Parathyroid adenoma (tissue), 2 donors: ENCODE measurements around the gene ACER1.

Experiments used
- H2AFZ ChIP-seq: fragments of 300-600 bp; sonication (generic); one replicate; pipeline ENCODE4 v1.7.0; 2017; ENCODE audit warnings: antibody characterized with exemption, mild to moderate bottlenecking
- H3K27ac ChIP-seq: fragments of 300-600 bp; sonication (generic); one replicate; pipeline ENCODE4 v1.7.0; 2017
- H3K27me3 ChIP-seq: fragments of 300-600 bp; sonication (generic); one replicate; pipeline ENCODE4 v1.7.0; 2017; ENCODE audit warnings: low read length; ENCODE audit not compliant: control insufficient read depth, insufficient read depth
- H3K36me3 ChIP-seq: fragments of 300-600 bp; sonication (generic); one replicate; pipeline ENCODE4 v1.7.0; 2017; ENCODE audit warnings: low read length; ENCODE audit not compliant: control insufficient read depth, insufficient read depth
- H3K4me1 ChIP-seq: fragments of 300-600 bp; sonication (generic); one replicate; pipeline ENCODE4 v1.7.0; 2017; ENCODE audit warnings: control low read depth
- H3K4me2 ChIP-seq: fragments of 300-600 bp; sonication (generic); one replicate; pipeline ENCODE4 v1.7.0; 2017; ENCODE audit warnings: low read length
- H3K4me3 ChIP-seq: fragments of 300-600 bp; sonication (generic); one replicate; pipeline ENCODE4 v1.7.0; 2017; ENCODE audit warnings: low read depth, low read length
- H3K79me2 ChIP-seq: fragments of 300-600 bp; sonication (generic); one replicate; pipeline ENCODE4 v1.7.0; 2017; ENCODE audit warnings: control low read depth
- H3K9ac ChIP-seq: fragments of 300-600 bp; sonication (generic); one replicate; pipeline ENCODE4 v1.7.0; 2017; ENCODE audit warnings: mild to moderate bottlenecking
- H3K9me3 ChIP-seq: fragments of 300-600 bp; sonication (generic); one replicate; pipeline ENCODE4 v1.7.0; 2017; ENCODE audit warnings: low read length; ENCODE audit not compliant: control insufficient read depth
- TF ChIP-seq, protein P1 (sequence below): fragments of 300-600 bp; sonication (generic); IDR thresholded peaks from one replicate; pipeline ENCODE4 v1.7.0; 2017; ENCODE audit warnings: antibody characterized with exemption, mild to moderate bottlenecking
- donor health status: primary hyperparathyroidism.

Gene ACER1

DNA sequence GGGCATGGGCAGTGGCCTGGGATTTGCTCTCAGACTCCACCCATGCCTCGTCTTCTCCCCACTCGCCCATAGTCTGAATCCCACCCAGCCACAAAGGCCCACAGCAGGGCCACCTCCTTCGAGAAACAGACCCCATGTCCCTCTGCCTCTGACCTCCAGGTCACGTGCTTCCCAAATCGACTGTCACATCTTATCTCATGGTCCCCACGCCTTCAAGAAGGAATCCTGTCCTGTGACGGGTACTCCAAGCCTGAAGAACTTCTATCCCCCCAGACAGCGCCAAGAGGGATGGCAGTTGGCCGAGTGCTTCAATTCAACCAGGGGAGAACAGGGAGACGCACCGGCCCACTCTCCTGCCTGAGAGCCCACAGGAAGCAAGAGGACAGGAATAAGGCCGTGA is 70.1 kb downstream of the ACER1 start:
- peak overlapping the region; percentile 44 for H2AFZ ChIP-seq
- peaks cover 48% of the 10 kb centered on the region for H3K79me2 ChIP-seq
- TF ChIP-seq, protein P1, sequence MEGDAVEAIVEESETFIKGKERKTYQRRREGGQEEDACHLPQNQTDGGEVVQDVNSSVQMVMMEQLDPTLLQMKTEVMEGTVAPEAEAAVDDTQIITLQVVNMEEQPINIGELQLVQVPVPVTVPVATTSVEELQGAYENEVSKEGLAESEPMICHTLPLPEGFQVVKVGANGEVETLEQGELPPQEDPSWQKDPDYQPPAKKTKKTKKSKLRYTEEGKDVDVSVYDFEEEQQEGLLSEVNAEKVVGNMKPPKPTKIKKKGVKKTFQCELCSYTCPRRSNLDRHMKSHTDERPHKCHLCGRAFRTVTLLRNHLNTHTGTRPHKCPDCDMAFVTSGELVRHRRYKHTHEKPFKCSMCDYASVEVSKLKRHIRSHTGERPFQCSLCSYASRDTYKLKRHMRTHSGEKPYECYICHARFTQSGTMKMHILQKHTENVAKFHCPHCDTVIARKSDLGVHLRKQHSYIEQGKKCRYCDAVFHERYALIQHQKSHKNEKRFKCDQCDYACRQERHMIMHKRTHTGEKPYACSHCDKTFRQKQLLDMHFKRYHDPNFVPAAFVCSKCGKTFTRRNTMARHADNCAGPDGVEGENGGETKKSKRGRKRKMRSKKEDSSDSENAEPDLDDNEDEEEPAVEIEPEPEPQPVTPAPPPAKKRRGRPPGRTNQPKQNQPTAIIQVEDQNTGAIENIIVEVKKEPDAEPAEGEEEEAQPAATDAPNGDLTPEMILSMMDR, result no peak
- H3K27ac ChIP-seq, result peak overlapping the region; percentile 96
- H3K4me3 ChIP-seq, result peak overlapping the region; percentile 6
- no peak overlapping the region for H3K9ac ChIP-seq
- no peaks in the 10 kb centered on the region for H3K27me3 ChIP-seq
- peak overlapping the region; percentile 25 for H3K4me2 ChIP-seq
- no peaks in the 10 kb centered on the region for H3K9me3 ChIP-seq
- H3K36me3 ChIP-seq, result no peaks in the 10 kb centered on the region
- peaks cover 59% of the 10 kb centered on the region for H3K4me1 ChIP-seq

DNA sequence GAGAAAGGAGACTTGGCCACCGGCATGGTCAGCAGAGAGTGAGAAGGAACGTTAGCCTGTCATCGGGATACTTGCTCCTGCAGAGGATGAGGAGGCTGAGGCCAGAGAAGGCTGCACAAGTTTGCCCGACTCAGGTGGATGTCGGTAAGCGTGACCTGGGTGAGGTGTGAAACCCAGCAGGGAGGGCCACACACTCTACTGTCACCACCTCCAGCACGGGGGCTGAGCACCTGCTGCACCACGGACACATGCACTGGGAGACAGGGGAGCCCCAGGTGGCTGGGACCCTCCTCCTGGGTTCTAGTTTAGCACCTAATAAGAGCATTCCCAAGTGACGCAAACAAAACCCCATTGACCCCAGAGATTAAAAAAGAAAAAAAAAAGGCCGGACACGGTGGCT is 70.9 kb downstream of the ACER1 start:
- Histone ChIP-seq H3K36me3 (no peaks in the 10 kb centered on the region), H3K27ac (peak overlapping the region; percentile 96), H3K4me1 (peaks cover 54% of the 10 kb centered on the region), H3K9me3 (no peaks in the 10 kb centered on the region), H3K4me3 (peak overlapping the region; percentile 6), H3K4me2 (peak overlapping the region; percentile 46), H3K79me2 (peaks cover 48% of the 10 kb centered on the region), H3K27me3 (no peaks in the 10 kb centered on the region), H3K9ac (no peak overlapping the region), H2AFZ (no peak overlapping the region)
- TF ChIP-seq, protein P1, result no peak

DNA sequence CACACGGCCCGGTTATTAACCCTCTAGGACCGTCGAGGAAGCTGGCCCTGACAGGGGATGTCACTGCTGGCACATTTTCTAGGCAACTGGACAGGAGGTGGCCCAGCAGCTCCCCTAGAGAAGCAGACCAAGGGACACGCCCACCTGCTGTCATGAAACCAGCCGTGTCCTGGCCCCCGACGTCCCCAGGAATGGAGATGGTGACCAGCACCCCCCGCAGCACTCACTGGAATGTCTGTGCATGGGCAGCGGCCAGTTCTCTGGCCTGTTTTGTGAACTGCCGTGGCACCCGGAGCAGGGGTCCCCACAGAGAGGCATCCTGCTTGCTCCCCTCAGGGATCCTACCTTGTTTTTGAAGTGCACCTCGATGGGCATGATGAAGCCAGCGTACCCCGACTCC is 71.5 kb downstream of the ACER1 start:
- H3K4me1 ChIP-seq, result peaks cover 54% of the 10 kb centered on the region

DNA sequence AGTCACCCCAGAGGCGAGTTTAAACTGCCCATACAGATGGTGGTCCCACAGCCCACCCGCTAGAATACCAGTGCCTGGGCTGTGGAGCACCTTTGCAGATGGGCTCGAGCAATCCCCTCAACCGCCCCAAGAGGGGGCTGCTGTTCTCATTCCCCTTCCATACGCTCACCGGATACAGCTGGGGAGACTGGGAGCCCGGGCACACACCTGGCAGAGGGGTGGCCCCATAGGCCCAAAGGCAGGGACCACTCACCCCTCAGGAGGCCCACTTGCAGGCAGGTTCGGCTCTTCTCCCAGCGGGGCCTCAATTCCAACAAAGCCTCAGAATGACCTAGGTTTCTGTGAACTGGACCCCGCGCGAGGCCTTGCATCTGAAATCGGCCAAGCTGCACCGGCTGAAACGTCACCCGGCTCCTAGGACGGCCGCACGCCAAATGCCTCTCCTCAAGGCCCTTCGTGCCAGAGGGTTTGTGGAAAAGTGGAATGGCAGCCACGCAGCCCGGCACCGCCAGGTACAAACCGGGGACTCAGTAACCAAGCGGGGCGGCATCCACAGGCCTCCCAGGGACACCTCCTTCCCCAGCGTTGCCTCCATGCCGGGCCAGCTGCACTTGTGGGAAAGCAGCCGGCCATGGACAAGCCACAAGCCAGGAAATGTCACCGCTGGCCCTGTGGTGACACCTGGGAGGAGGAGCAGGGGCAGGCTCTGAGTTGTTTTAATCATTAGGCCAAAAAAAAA is 72.3 kb downstream of the ACER1 start:
- no peaks in the 10 kb centered on the region for H3K36me3 ChIP-seq
- H3K4me1 ChIP-seq, result peaks cover 54% of the 10 kb centered on the region
- peak overlapping the region; percentile 46 for H3K4me2 ChIP-seq
- peak overlapping the region; percentile 66 for H2AFZ ChIP-seq
- peak overlapping the region; percentile 6 for H3K4me3 ChIP-seq
- H3K27me3 ChIP-seq, result no peaks in the 10 kb centered on the region
- H3K9ac ChIP-seq, result no peak overlapping the region
- no peaks in the 10 kb centered on the region for H3K9me3 ChIP-seq
- TF ChIP-seq, protein P1, result peak; percentile 83
- peak overlapping the region; percentile 96 for H3K27ac ChIP-seq
- peaks cover 46% of the 10 kb centered on the region for H3K79me2 ChIP-seq

More for the DNA sequence above, 71.5 kb downstream of the ACER1 start:
- Histone ChIP-seq H3K9ac (no peak overlapping the region), H3K9me3 (no peaks in the 10 kb centered on the region), H3K36me3 (no peaks in the 10 kb centered on the region), H3K4me3 (peak overlapping the region; percentile 6), H2AFZ (peak overlapping the region; percentile 5), H3K79me2 (peaks cover 48% of the 10 kb centered on the region), H3K27ac (peak overlapping the region; percentile 96), H3K27me3 (no peaks in the 10 kb centered on the region), H3K4me2 (peak overlapping the region; percentile 46)
- TF ChIP-seq, protein P1, result no peak

DNA sequence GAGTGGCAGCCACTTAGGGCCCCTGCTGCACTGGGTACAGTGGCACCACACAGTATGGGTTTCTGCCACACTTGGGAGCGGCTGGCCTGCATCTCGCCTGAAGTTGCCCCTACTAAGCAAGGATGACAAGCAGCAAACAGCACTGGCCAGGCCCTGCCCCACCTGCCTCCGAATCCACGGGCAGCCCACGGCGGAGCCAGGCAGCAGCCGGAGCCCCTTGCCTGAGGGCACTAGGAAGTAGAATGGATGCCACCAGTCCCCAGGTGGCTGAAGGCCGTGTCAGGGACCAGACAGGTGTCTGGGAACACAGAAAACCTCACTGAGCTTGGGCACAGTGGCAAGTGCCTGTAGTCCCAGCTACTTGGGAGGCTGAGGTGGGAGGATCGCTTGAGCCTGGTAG is 73.0 kb downstream of the ACER1 start:
- Histone ChIP-seq H3K36me3 (no peaks in the 10 kb centered on the region), H3K4me2 (peak overlapping the region; percentile 46), H3K9ac (no peak overlapping the region), H3K9me3 (no peaks in the 10 kb centered on the region), H2AFZ (no peak overlapping the region), H3K27ac (peak overlapping the region; percentile 96), H3K79me2 (peaks cover 45% of the 10 kb centered on the region), H3K4me1 (peaks cover 50% of the 10 kb centered on the region), H3K4me3 (no peak overlapping the region), H3K27me3 (no peaks in the 10 kb centered on the region)
- TF ChIP-seq, protein P1, result no peak
